Activated naive CD8-positive, alpha-beta T cell treated with anti-CD3 and anti-CD28 coated beads, Interleukin-2, amount 50 U/mL, for 16 hours (primary cell): Measurements from ENCODE around the gene PLEKHA5.
"Not testable (repeated sequence)": the region's sequence is repeated elsewhere in the genome, so short reads cannot be mapped to it uniquely, and the experiment has no call there.

ENCODE experiments used
- DNase-seq: peaks from one replicate; pipeline ENCODE4 v3.0.0-alpha.2; 2020; ENCODE audit warnings: low read depth, low spot score

PLEKHA5 gene

GRCh38 chr12:19166956-19167355 is 37.4 kb downstream of the PLEKHA5 start:
- DNase-seq, result no peak

- no peak for DNase-seq
These were observed 38.2 kb downstream of the PLEKHA5 start for GRCh38 chr12:19167708-19168107.

- no peak for DNase-seq
These were observed 39.1 kb downstream of the PLEKHA5 start for GRCh38 chr12:19168644-19169043.

- no peak for DNase-seq
These were observed 39.7 kb downstream of the PLEKHA5 start for GRCh38 chr12:19169222-19169621.

- DNase-seq, result not testable (repeated sequence)
These were observed 40.8 kb downstream of the PLEKHA5 start for GRCh38 chr12:19170286-19170685.

- DNase-seq, result no peak
These were observed 42.2 kb downstream of the PLEKHA5 start for GRCh38 chr12:19171731-19172130.

GRCh38 chr12:19177754-19178153 is 48.2 kb downstream of the PLEKHA5 start:
- no peak for DNase-seq

- DNase-seq, result no peak
These were observed 50.5 kb downstream of the PLEKHA5 start for GRCh38 chr12:19179986-19180385.

- DNase-seq, result no peak
These were observed 52.3 kb downstream of the PLEKHA5 start for GRCh38 chr12:19181666-19182426.

GRCh38 chr12:19183121-19183838 is 53.7 kb downstream of the PLEKHA5 start:
- DNase-seq, result no peak

- no peak for DNase-seq
These were observed 55.9 kb downstream of the PLEKHA5 start for GRCh38 chr12:19185262-19185929.

GRCh38 chr12:19186722-19187661 is 57.5 kb downstream of the PLEKHA5 start:
- DNase-seq, result no peak

- DNase-seq, result no peak
These were observed 60.0 kb downstream of the PLEKHA5 start for GRCh38 chr12:19189522-19189921.

GRCh38 chr12:19190292-19191031 is 60.9 kb downstream of the PLEKHA5 start:
- DNase-seq, result no peak

- no peak for DNase-seq
These were observed 61.6 kb downstream of the PLEKHA5 start for GRCh38 chr12:19191089-19191488.

- no peak for DNase-seq
These were observed 62.0 kb downstream of the PLEKHA5 start for GRCh38 chr12:19191563-19191962.

GRCh38 chr12:19192710-19193109 is 63.2 kb downstream of the PLEKHA5 start:
- DNase-seq, result no peak

GRCh38 chr12:19194963-19195362 is 65.4 kb downstream of the PLEKHA5 start:
- DNase-seq, result no peak

GRCh38 chr12:19196959-19197630 is 67.6 kb downstream of the PLEKHA5 start:
- no peak for DNase-seq

- DNase-seq, result no peak
These were observed 68.7 kb downstream of the PLEKHA5 start for GRCh38 chr12:19198272-19198671.
